Type B pancreatic cell (in vitro differentiated cells): ENCODE data around the gene TBC1D19. TPM values are rescaled to one million over a fixed set of nuclear protein-coding genes. Genes with fewer than 3 reads are reported as not detected.

Experiments used
- DNase-seq: peaks from one replicate; pipeline ENCODE4 v3.0.0; 2021; ENCODE audit warnings: mixed read lengths; ENCODE audit not compliant: unreplicated experiment; ENCODE audit errors: extremely low spot score
- H3K27ac Mint-ChIP-seq: 2 replicates; pipeline ENCODE4 v1.8.0; 2021; ENCODE audit warnings: mild to moderate bottlenecking, mixed read lengths
- H3K27me3 Mint-ChIP-seq: 2 replicates; pipeline ENCODE4 v1.8.0; 2021; ENCODE audit warnings: mixed read lengths
- H3K36me3 Mint-ChIP-seq: 2 replicates; pipeline ENCODE4 v1.8.0; 2021; ENCODE audit warnings: mixed read lengths
- H3K4me1 Mint-ChIP-seq: one replicate; pipeline ENCODE4 v1.8.0; 2021; ENCODE audit warnings: mixed read lengths; ENCODE audit not compliant: unreplicated experiment
- H3K4me3 Mint-ChIP-seq: 2 replicates; pipeline ENCODE4 v1.8.0; 2021; ENCODE audit warnings: mild to moderate bottlenecking, mixed read lengths
- H3K9me3 Mint-ChIP-seq: 2 replicates; pipeline ENCODE4 v1.8.0; 2021; ENCODE audit warnings: mixed read lengths
- total RNA-seq: library from RNA; stranded (reverse); gene quantifications from 2 replicates; pipeline ENCODE4 v1.2.1, GENCODE V29; 2021; ENCODE audit warnings: low replicate concordance
- TF ChIP-seq, protein P1 (sequence below): fragments of 200-600 bp; sonication (generic); conservative IDR thresholded peaks from 2 replicates; pipeline ENCODE4 v1.5.0; 2021; ENCODE audit warnings: antibody characterized with exemption, mild to moderate bottlenecking

Gene TBC1D19
- total RNA-seq, 1 donor from 2014 or later = 11.8 TPM

DNA sequence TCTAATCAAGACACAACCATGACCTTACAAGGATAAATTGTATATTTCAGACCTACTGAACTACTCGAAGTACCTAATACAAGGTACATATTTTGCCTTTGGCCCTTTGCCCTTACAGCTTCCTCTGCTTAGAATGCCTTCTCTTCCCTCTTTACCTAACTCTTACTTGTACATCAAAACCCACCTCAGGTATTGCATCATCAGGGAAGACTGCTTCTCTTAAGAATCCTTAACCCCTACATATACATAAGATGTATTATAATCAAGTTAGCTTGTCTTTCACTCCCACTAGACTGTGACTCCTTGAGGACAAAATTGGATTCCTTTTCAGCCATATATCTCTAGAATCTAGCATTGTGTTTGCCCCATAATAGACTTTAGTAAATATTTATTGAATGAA is 175.0 kb downstream of the TBC1D19 start:
- TF ChIP-seq, protein P1, sequence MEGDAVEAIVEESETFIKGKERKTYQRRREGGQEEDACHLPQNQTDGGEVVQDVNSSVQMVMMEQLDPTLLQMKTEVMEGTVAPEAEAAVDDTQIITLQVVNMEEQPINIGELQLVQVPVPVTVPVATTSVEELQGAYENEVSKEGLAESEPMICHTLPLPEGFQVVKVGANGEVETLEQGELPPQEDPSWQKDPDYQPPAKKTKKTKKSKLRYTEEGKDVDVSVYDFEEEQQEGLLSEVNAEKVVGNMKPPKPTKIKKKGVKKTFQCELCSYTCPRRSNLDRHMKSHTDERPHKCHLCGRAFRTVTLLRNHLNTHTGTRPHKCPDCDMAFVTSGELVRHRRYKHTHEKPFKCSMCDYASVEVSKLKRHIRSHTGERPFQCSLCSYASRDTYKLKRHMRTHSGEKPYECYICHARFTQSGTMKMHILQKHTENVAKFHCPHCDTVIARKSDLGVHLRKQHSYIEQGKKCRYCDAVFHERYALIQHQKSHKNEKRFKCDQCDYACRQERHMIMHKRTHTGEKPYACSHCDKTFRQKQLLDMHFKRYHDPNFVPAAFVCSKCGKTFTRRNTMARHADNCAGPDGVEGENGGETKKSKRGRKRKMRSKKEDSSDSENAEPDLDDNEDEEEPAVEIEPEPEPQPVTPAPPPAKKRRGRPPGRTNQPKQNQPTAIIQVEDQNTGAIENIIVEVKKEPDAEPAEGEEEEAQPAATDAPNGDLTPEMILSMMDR = no peak
- no peak overlapping the region for H3K27ac Mint-ChIP-seq
- no peak for DNase-seq
- no peaks in the 10 kb centered on the region for H3K9me3 Mint-ChIP-seq
- no peaks in the 10 kb centered on the region for H3K27me3 Mint-ChIP-seq
- peaks cover 8% of the 10 kb centered on the region for H3K36me3 Mint-ChIP-seq
- no peak overlapping the region for H3K4me3 Mint-ChIP-seq
- H3K4me1 Mint-ChIP-seq = no peaks in the 10 kb centered on the region

DNA sequence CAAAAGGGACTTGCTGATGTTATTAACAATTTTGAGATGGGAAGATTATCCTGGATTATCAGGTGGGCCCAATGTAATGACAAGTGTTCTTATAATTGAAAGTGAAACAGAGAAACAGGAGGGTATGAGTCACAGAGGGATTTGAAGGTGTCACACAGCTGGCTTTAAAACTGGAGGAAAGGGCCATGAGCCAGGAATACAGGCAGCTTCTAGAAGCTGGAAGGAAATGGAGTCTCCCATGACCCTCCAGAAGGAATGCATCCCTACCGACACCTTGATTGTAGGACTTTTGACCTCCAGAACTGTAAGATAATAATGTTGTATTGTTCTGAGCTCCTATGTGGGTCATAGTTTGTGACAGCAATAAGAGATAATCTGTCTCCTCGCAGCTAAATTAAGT is 178.8 kb downstream of the TBC1D19 start:
- Mint-ChIP-seq H3K9me3 (no peaks in the 10 kb centered on the region), H3K4me3 (no peak overlapping the region), H3K36me3 (peaks cover 12% of the 10 kb centered on the region), H3K27ac (no peak overlapping the region), H3K4me1 (no peaks in the 10 kb centered on the region), H3K27me3 (no peaks in the 10 kb centered on the region)
- DNase-seq = no peak
- TF ChIP-seq, protein P1 = no peak

DNA sequence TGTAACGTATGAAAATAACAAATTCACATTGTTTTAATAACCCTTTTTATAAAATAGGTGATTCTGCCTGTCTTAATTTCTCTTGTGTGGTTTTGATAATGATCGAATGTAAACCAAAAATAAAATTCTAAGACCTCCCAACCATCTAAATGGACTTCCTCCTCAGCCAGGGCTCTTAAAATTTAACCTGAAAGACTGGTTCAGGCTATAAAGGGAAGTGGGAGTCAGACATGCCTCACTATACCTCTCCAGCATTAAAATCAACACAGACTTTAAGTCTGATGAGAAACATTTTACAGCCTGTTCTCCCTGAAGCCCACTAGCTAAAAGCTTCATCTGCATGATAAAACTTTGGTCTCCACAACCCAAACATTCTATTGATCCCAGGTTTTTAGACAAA is 179.2 kb downstream of the TBC1D19 start:
- H3K9me3 Mint-ChIP-seq = no peaks in the 10 kb centered on the region

DNA sequence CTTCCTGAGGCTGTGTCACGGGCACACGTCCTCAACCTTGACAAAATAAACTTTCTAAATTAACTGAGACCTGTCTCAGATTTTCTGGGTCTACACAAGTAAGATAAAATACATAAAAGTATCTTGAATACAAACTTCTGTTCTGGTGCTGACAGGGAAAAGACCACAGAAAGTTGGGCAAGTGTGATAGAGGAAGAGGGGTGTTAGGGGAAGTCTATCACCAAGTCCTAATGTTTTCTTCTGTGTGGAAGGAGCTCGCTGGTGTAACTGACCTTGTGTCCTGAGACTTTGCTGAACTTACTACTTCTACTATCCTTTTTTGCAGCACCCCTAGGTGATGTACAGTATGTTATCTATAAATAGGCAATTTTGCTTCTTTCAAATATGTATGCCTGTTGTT is 179.8 kb downstream of the TBC1D19 start:
- no peaks in the 10 kb centered on the region for H3K27me3 Mint-ChIP-seq
- H3K36me3 Mint-ChIP-seq = peaks cover 12% of the 10 kb centered on the region
- TF ChIP-seq, protein P1 = no peak
- no peaks in the 10 kb centered on the region for H3K9me3 Mint-ChIP-seq
- DNase-seq = no peak
- no peak overlapping the region for H3K4me3 Mint-ChIP-seq
- H3K4me1 Mint-ChIP-seq = no peaks in the 10 kb centered on the region
- no peak overlapping the region for H3K27ac Mint-ChIP-seq

More for the DNA sequence above, 179.2 kb downstream of the TBC1D19 start:
- TF ChIP-seq, protein P1 = no peak
- no peak for DNase-seq
- H3K4me1 Mint-ChIP-seq = no peaks in the 10 kb centered on the region
- H3K27ac Mint-ChIP-seq = no peak overlapping the region
- no peaks in the 10 kb centered on the region for H3K27me3 Mint-ChIP-seq
- H3K4me3 Mint-ChIP-seq = no peak overlapping the region
- peaks cover 12% of the 10 kb centered on the region for H3K36me3 Mint-ChIP-seq

DNA sequence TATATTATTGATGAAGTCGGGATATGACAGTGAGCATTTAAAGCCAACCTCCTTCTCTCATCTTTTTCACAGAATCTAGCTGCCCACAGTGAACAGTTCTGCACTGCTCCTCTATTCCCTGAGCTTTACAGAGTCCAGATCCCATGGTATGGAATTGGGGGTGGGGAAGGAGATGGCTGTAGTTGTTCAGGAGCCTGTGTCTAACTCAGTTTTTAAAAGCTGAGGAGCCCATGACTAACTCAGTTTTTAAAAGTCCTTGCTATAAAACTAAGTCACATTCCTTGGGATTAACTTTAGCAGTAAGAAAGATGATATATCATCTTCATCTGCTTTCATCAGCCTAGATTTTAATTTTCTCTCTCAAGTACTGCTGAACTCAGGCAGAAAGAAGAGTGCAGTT is 180.3 kb downstream of the TBC1D19 start:
- TF ChIP-seq, protein P1 = no peak
- no peaks in the 10 kb centered on the region for H3K4me1 Mint-ChIP-seq
- H3K4me3 Mint-ChIP-seq = no peak overlapping the region
- no peak for DNase-seq
- peaks cover 12% of the 10 kb centered on the region for H3K36me3 Mint-ChIP-seq
- H3K27me3 Mint-ChIP-seq = no peaks in the 10 kb centered on the region
- H3K27ac Mint-ChIP-seq = no peak overlapping the region
- no peaks in the 10 kb centered on the region for H3K9me3 Mint-ChIP-seq

DNA sequence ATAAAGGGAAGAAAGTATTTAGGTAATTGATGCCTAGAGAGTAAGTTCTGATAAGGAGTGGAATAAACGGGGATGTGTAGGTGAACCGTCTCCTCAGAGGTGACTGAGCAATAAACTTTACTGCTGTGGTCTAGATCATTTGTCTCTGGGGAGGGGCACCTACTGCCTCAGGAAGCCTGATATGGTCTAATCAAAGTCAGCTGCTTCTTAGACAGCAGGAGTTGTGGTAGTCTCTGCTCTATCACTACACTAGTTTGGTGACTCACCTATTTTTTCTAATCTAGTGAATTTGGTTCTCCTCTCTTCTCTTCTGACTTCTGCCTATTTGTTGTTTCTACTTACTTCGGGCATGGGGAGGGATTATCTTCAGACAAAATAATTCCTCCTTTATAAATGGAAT is 181.6 kb downstream of the TBC1D19 start:
- Mint-ChIP-seq H3K9me3 (no peaks in the 10 kb centered on the region), H3K4me3 (no peak overlapping the region), H3K27me3 (no peaks in the 10 kb centered on the region), H3K4me1 (no peaks in the 10 kb centered on the region), H3K36me3 (peaks cover 8% of the 10 kb centered on the region), H3K27ac (no peak overlapping the region)
- TF ChIP-seq, protein P1 = no peak
- no peak for DNase-seq
